Smooth muscle cell (in vitro differentiated cells): ENCODE results near the gene LRP3. TPM values are rescaled to one million over a fixed set of nuclear protein-coding genes. Genes with fewer than 3 reads are reported as not detected.

ENCODE experiments used
- DNase-seq: peaks from one replicate; lab custom pipeline; 2025; ENCODE audit not compliant: unreplicated experiment; lab: John Stamatoyannopoulos, UW
- H2AFZ ChIP-seq: fragments of 200-600 bp; sonication (generic); 2 replicates; pipeline ENCODE4 v1.6.0; 2016; ENCODE audit warnings: antibody characterized with exemption, low read depth, mild to moderate bottlenecking
- H3F3A ChIP-seq: fragments of 200-600 bp; sonication (generic); 2 replicates; pipeline ENCODE4 v1.6.0; 2017; ENCODE audit warnings: antibody characterized with exemption, low read depth
- H3K27ac ChIP-seq: fragments of 200-600 bp; sonication (generic); 2 replicates; pipeline ENCODE4 v1.5.1; 2016; ENCODE audit warnings: low read depth, mild to moderate bottlenecking
- H3K27me3 ChIP-seq: fragments of 200-600 bp; sonication (generic); 2 replicates; pipeline ENCODE4 v1.6.1; 2016; ENCODE audit warnings: low read depth, mild to moderate bottlenecking
- H3K36me3 ChIP-seq: fragments of 200-600 bp; sonication (generic); 2 replicates; pipeline ENCODE4 v1.5.1; 2016; ENCODE audit warnings: low read depth
- H3K4me1 ChIP-seq: fragments of 200-600 bp; sonication (generic); 2 replicates; pipeline ENCODE4 v1.5.1; 2016; ENCODE audit warnings: low read depth
- H3K4me2 ChIP-seq: fragments of 200-600 bp; sonication (generic); 2 replicates; pipeline ENCODE4 v1.6.0; 2016; ENCODE audit warnings: mild to moderate bottlenecking
- H3K4me3 ChIP-seq: fragments of 200-600 bp; sonication (generic); 2 replicates; pipeline ENCODE4 v1.5.1; 2016; ENCODE audit warnings: mild to moderate bottlenecking
- H3K79me2 ChIP-seq: fragments of 200-600 bp; sonication (generic); 2 replicates; pipeline ENCODE4 v1.6.0; 2016; ENCODE audit warnings: low read depth, mild to moderate bottlenecking
- H3K9ac ChIP-seq: fragments of 200-600 bp; sonication (generic); 2 replicates; pipeline ENCODE4 v1.6.0; 2016; ENCODE audit warnings: low read depth
- H3K9me3 ChIP-seq: fragments of 200-600 bp; sonication (generic); replicated peaks from 2 replicates; pipeline ENCODE4 v1.5.1; 2016; ENCODE audit warnings: low read depth
- H4K20me1 ChIP-seq: fragments of 200-600 bp; sonication (generic); 2 replicates; pipeline ENCODE4 v1.6.0; 2016; ENCODE audit warnings: low read depth
- CTCF ChIP-seq: fragments of 200-600 bp; sonication (generic); IDR thresholded peaks from 2 replicates; pipeline ENCODE4 v1.5.1; 2017; ENCODE audit warnings: borderline replicate concordance, mild to moderate bottlenecking, antibody characterized with exemption; ENCODE audit not compliant: insufficient read depth, poor library complexity, severe bottlenecking
- WGBS: methylation state at CpG from one replicate; pipeline ENCODE4 v1.1.7; 2016; ENCODE audit warnings: low lambda C conversion rate; 5-methylcytosine and 5-hydroxymethylcytosine counted together
- polyA plus RNA-seq: library from polyadenylated mRNA; unstranded; fragments of >200 nt; fragmentation: Nextera tagmentation; extraction: Ambion mirVana; gene quantifications from 2 replicates; pipeline ENCODE4 v1.2.1, GENCODE V29; 2016
- total RNA-seq: library from RNA; depleted of rRNA; stranded (reverse); fragments of >200 nt; gene quantifications from 2 replicates; pipeline ENCODE4 v1.2.3, GENCODE V29; 2014

The LRP3 gene
- total and polyA plus RNA-seq, 2 experiments from 2014 or later: 13.5 to 30.5 TPM

DNA sequence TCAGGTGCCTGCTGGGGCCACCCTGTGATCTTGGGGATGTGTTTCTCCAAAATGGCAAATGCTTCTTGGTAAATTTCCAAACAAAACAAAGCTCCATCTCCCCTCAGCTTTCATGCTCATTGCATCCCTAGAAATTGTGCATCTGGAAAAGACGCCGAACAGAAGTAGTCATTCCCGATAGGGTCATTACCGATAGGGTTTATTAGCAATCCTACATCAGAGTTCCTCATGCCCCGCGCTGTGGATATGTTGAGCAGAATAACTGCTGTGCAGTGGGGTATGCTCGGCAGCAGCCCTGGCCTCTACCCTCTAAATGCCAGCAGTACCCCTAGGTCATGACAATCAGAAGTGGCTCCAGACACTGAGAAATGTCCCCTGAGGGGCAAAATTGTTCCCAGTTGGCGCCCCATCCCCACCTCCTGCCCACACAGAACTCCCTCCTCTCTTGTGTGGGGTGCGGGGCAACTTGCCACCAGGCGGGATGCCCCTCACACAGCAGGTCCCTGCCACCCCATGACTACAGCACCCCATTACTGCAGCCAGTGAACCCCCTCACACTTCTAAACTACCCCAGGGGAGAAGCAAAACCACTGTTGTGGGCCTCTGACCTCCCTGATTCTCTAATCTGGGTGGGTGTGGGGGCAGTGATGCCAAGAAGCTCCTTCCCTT, 44.5 kb downstream of the LRP3 start:
- Histone ChIP-seq H3K9me3 (no peaks in the 10 kb centered on the region), H3F3A (no peaks in the 10 kb centered on the region), H3K4me1 (no peaks in the 10 kb centered on the region), H2AFZ (no peak overlapping the region), H3K79me2 (no peaks in the 10 kb centered on the region), H3K36me3 (no peaks in the 10 kb centered on the region), H3K27me3 (peaks cover 8% of the 10 kb centered on the region), H4K20me1 (no peaks in the 10 kb centered on the region), H3K9ac (no peak overlapping the region), H3K4me3 (no peak overlapping the region), H3K4me2 (no peak overlapping the region), H3K27ac (no peak overlapping the region)
- 94% methylated on average over 10 of the region's 10 CpGs for WGBS
- TF ChIP-seq CTCF: no peak
- DNase-seq: no peak

DNA sequence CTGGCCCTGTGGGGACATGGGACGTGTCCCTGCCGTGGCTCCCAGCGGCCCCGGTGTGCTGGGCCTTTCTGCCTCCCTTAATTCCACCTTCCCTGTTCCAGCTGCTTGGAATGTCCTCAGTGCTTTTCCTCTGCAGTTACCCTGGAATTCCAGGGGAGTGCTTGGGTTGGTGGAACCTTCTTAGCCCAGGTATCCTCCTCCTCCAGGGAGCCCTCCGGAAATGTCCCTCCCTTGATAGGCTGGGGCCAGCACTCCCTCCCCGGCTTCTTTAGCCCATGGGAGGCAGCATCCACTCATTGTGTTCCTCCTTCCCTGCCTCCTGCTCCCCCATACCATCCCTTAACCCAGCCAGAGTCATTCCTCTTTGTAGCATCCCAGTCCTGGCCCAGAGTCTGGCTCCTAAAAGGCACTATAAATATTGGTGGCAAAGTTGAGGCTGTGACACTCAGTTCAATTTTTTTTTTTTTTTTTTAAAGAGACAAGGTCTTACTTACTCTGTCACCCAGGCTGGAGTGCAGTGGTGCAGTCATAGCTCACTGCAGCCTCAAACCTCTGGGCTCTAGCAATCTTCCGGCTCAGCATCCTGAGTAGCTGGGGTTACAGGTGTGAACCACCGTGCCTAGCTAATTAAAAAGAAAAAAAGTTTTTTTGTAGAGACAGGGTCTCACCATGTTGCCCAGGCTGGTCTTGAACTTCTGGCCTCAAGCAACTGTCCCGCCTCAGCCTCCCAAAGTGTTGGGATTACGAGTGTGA, 45.3 kb downstream of the LRP3 start:
- no peak overlapping the region for H3K27ac ChIP-seq
- no peak overlapping the region for H3K9ac ChIP-seq
- peaks cover 5% of the 10 kb centered on the region for H3K27me3 ChIP-seq
- no peaks in the 10 kb centered on the region for H3K4me1 ChIP-seq
- H3K9me3 ChIP-seq: no peaks in the 10 kb centered on the region
- 83% methylated on average over 10 of the region's 10 CpGs for WGBS
- no peak for TF ChIP-seq CTCF
- H3K4me3 ChIP-seq: no peak overlapping the region
- H3K79me2 ChIP-seq: no peaks in the 10 kb centered on the region
- H3K4me2 ChIP-seq: no peak overlapping the region
- no peaks in the 10 kb centered on the region for H4K20me1 ChIP-seq
- H3K36me3 ChIP-seq: no peaks in the 10 kb centered on the region
- no peak for DNase-seq
- no peaks in the 10 kb centered on the region for H3F3A ChIP-seq
- H2AFZ ChIP-seq: no peak overlapping the region

DNA sequence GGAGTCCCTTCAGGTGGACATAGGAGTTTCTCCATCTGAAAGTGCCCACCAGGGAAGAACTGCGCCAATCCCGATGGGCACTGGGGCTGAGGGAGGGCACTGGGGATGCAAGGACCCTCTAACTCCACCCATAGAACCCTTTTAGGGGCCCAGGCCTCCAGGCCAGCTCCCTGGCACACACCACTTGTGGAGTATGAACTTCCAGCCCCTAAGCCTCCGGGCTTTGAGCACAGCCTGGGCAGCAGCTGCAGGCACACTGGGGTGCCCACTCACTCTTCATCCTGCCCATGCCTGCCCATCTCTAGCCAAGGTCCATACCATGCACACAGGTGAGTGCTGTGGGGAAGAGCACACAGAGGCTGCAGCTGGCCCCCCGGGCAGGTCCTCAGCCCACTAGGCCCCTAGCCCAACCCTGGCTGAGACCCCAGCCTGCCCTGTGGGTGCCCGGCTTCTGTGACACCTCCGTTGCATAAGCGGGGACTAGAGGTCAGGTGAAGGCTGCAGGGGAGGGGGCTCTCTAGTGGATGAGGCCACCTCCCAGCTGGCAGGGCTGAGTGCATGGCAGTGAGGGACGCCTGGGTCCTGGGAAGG, 46.1 kb downstream of the LRP3 start:
- DNase-seq: no peak
- Histone ChIP-seq H3K9ac (no peak overlapping the region), H4K20me1 (no peaks in the 10 kb centered on the region), H3K27me3 (no peaks in the 10 kb centered on the region), H3K27ac (no peak overlapping the region), H3K79me2 (no peaks in the 10 kb centered on the region), H3F3A (no peaks in the 10 kb centered on the region), H3K4me2 (no peak overlapping the region), H3K36me3 (no peaks in the 10 kb centered on the region), H3K4me1 (no peaks in the 10 kb centered on the region), H3K4me3 (no peak overlapping the region), H3K9me3 (no peaks in the 10 kb centered on the region), H2AFZ (no peak overlapping the region)
- TF ChIP-seq CTCF: no peak
- 92% methylated on average over 8 of the region's 8 CpGs for WGBS
